Breast epithelium (tissue), 4 donors: ENCODE measurements around the gene ZNF778. TPM values are rescaled to one million over a fixed set of nuclear protein-coding genes. Genes with fewer than 3 reads are reported as not detected.
A peak's percentile ranks its signal among the peaks of the same experiment; 100 is the strongest.

Experiments used
- DNase-seq, 2 donors: peaks; one replicate each; pipeline ENCODE4 v3.0.0-alpha.2; 2019; ENCODE audit warnings: low spot score in 2 of 2
- H3K27ac ChIP-seq, 2 donors: fragments of 200-600 bp; sonication (generic) in 1 of 2; one replicate each; pipeline ENCODE4 v1.5.1; 2016 to 2019; ENCODE audit warnings: mild to moderate bottlenecking in 1 of 2
- H3K27me3 ChIP-seq, 2 donors: fragments of 200-600 bp; sonication (generic) in 1 of 2; one replicate each; pipeline versions ENCODE4 v1.5.1 to v1.6.0; 2017 to 2019; ENCODE audit warnings: control low read depth in 1 of 2, mild to moderate bottlenecking in 1 of 2
- H3K36me3 ChIP-seq: fragments of 200-600 bp; one replicate; pipeline ENCODE4 v1.5.1; 2019
- H3K4me1 ChIP-seq, 2 donors: fragments of 200-600 bp; sonication (generic); one replicate each; pipeline ENCODE4 v1.5.1; 2016 to 2019; ENCODE audit warnings: control low read depth in 1 of 2
- H3K4me3 ChIP-seq, 3 donors: fragments of 200-600 bp; sonication (generic); 1 replicate in 2 of 3; 2 replicates in 1 of 3; pipeline ENCODE4 v1.5.1; 2016 to 2019; ENCODE audit warnings: mild to moderate bottlenecking in 3 of 3, moderate library complexity in 2 of 3
- H3K9me3 ChIP-seq, 2 donors: fragments of 200-600 bp; sonication (generic) in 1 of 2; one replicate each; pipeline ENCODE4 v1.5.1; 2016 to 2019; ENCODE audit warnings: control low read depth in 1 of 2
- POLR2A ChIP-seq: fragments of 450-650 bp; IDR thresholded peaks from one replicate; pipeline ENCODE4 v1.6.1; 2016; ENCODE audit warnings: antibody characterized with exemption, mild to moderate bottlenecking, moderate library complexity
- POLR2AphosphoS5 ChIP-seq, 3 donors: sonication (generic); formaldehyde crosslinking; IDR thresholded peaks; one replicate each; pipeline ENCODE4 v1.6.1; 2017; ENCODE audit warnings: antibody characterized with exemption in 3 of 3
- intact Hi-C: fragments of 100-400 bp; cut with DNase I; formaldehyde crosslinking; loops from one replicate; pipeline ENCODE4 v1.15.1; 2023; ENCODE audit warnings: low total_unique reads
- total RNA-seq, 3 donors: library from RNA; depleted of rRNA; stranded (reverse); fragments of >200 nt; gene quantifications; one replicate each; pipeline ENCODE4 v1.1.0, GENCODE V29; 2016
- TF ChIP-seq, protein P1 (sequence below), 3 donors: fragments of 450-650 bp; IDR thresholded peaks; one replicate each; pipeline ENCODE4 v1.5.1; 2016 to 2017; ENCODE audit warnings: antibody characterized with exemption in 3 of 3, mild to moderate bottlenecking in 3 of 3, moderate library complexity in 3 of 3

Gene ZNF778
- 10 to 100 TPM; 10.1 to 20.9 (median 12.5) TPM for total RNA-seq

DNA sequence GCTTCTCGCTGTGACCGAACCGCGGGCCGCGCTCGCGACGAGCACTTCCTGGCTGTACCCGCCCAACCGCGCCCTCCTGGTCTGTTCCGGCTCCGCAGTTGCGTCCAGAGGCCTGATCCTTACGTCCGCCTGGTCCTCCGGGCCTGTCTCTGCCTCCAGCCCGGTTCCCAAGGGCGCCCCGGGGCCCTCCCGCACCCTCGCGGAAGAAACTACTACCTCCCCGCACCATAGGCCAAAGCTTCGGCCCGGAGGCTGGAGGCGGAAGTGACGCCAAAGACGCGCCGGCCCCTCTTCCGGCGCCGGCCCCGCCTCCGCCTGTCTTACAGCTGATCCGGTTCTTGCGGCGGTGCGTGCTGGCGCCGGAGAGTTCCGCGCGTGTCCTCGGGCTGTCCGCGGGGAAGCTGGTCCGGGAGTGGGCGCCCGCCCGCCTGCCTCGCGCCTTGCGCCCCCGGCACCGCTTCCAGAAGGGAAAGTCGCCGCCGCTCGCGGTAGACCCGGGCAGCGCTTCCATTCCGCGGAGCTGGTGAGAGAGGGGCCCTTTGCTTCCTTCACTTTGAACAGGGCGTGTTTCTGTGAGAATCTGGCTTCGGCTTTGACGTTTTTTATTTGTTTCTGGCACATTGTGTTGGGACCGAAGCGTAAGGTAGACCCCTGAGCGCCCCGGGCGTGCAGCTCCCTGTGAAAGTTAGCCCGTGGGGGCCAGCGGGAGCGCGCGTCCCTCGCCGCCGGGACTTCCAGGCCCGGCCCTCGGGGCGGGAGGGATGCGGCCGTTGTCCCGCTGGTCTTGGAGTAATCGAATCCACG is at the start of gene ZNF778:
ZNF778 (plus strand) TSS at position 316 of the 804 bp plus-strand sequence. CDS start 3,425 bp downstream, outside the sequence.
- Histone ChIP-seq H3K4me3 (peak within 1 kb of the TSS; percentile 74 to 97 (median 96)), H3K27me3 (no peaks in the 10 kb centered on the region), H3K36me3 (no peaks in the 10 kb centered on the region), H3K9me3 (no peaks in the 10 kb centered on the region), H3K27ac (peak within 1 kb of the TSS; percentile 95 to 98), H3K4me1 (peaks cover 0 to 5% of the 10 kb centered on the region in 2 donors)
- TF ChIP-seq, protein P1, sequence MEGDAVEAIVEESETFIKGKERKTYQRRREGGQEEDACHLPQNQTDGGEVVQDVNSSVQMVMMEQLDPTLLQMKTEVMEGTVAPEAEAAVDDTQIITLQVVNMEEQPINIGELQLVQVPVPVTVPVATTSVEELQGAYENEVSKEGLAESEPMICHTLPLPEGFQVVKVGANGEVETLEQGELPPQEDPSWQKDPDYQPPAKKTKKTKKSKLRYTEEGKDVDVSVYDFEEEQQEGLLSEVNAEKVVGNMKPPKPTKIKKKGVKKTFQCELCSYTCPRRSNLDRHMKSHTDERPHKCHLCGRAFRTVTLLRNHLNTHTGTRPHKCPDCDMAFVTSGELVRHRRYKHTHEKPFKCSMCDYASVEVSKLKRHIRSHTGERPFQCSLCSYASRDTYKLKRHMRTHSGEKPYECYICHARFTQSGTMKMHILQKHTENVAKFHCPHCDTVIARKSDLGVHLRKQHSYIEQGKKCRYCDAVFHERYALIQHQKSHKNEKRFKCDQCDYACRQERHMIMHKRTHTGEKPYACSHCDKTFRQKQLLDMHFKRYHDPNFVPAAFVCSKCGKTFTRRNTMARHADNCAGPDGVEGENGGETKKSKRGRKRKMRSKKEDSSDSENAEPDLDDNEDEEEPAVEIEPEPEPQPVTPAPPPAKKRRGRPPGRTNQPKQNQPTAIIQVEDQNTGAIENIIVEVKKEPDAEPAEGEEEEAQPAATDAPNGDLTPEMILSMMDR (IDR thresholded peaks at IDR 0.05): peak in 1 of 3 donors; percentile 11
- TF ChIP-seq POLR2AphosphoS5 (IDR thresholded peaks at IDR 0.05) (peak; percentile 81 to 93 (median 86)), POLR2A (peak; percentile 55)
- intact Hi-C loops: no loop called here
- peak; percentile 76 to 79 for DNase-seq

- intact Hi-C loops: no loop called here
- Histone ChIP-seq H3K27ac (no peak overlapping the region), H3K4me1 (peaks cover 0 to 10% of the 10 kb centered on the region in 2 donors), H3K4me3 (no peak overlapping the region), H3K36me3 (no peaks in the 10 kb centered on the region), H3K9me3 (no peaks in the 10 kb centered on the region), H3K27me3 (peaks cover 4 to 32% of the 10 kb centered on the region in 2 donors)
- DNase-seq: no peak
- TF ChIP-seq POLR2A (no peak), POLR2AphosphoS5 (IDR thresholded peaks at IDR 0.05) (no peak)
- TF ChIP-seq, protein P1 (IDR thresholded peaks at IDR 0.05): no peak
These were observed 48.9 kb upstream of the ZNF778 start for GRCh38 chr16:89168381-89169189.

- no peak for DNase-seq
- Histone ChIP-seq H3K4me3 (no peak overlapping the region), H3K9me3 (no peaks in the 10 kb centered on the region), H3K27me3 (peaks cover 4 to 32% of the 10 kb centered on the region in 2 donors), H3K36me3 (no peaks in the 10 kb centered on the region), H3K27ac (no peak overlapping the region), H3K4me1 (peaks cover 0 to 13% of the 10 kb centered on the region in 2 donors)
- TF ChIP-seq, protein P1 (IDR thresholded peaks at IDR 0.05): no peak
- TF ChIP-seq POLR2A: no peak
- no peak for TF ChIP-seq POLR2AphosphoS5 (IDR thresholded peaks at IDR 0.05)
- intact Hi-C loops: loop anchor here (10.0 kb wide), 1 partner anchor 455 kb away; no protein-coding TSS in a partner anchor
These were observed 47.7 kb upstream of the ZNF778 start for GRCh38 chr16:89169778-89170177.

DNA sequence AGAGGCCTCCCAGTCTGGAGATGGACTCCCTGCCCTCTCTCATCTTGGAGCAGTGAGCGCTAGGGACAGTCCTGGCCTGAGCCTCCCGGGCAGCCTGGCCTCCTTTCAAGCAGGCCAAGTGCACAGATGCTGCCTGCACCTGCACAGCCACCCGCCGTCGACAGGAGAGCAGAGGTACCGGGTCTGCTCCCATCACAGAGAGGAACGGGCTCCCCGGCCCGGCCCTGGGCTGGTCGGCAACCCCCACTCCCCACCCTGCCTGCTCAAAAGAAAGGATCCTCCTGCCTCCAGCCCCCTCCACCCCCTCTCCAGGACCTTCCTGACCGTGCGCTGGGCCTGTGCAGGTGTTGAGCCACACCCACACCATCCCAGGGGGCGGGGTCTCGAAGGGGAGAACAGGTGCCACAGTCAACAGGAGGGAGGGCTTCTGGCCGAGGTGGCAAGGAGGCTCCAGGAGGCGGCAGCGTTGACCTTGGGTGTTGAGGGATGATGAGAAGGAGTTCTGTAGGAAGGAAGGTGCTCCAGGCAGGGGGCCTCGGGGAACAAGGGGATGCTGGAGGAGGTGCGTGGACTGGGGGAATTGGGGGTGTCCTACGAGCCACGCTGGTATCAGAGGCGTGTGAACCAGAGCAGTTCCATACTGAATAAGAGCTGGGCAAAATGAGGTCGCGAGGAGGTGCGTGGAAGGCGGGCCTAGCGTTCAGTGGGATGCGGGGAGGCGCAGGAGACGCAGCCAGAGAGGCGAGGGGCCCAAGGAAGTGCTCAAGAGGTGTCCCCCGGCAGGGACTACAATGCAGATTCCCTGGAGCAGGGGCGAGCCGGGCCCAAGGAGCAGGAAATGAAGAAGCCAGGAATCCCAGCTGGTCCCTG is 46.9 kb upstream of the ZNF778 start:
- TF ChIP-seq, protein P1 (IDR thresholded peaks at IDR 0.05): no peak
- TF ChIP-seq POLR2AphosphoS5 (IDR thresholded peaks at IDR 0.05) (no peak), POLR2A (no peak)

More for the DNA sequence above, 46.9 kb upstream of the ZNF778 start:
- Histone ChIP-seq H3K4me3 (peak overlapping the region in 2 of 3 donors; percentile 44 to 64), H3K9me3 (no peaks in the 10 kb centered on the region), H3K36me3 (no peaks in the 10 kb centered on the region), H3K4me1 (peaks cover 0 to 21% of the 10 kb centered on the region in 2 donors), H3K27me3 (peaks cover 4 to 32% of the 10 kb centered on the region in 2 donors), H3K27ac (no peak overlapping the region)
- intact Hi-C loops: loop anchor here (10.0 kb wide), 1 partner anchor 454 kb away; no protein-coding TSS in a partner anchor
- no peak for DNase-seq
